Mucosa of stomach (tissue), 1 donor: Measurements from ENCODE around the gene OR9G4.

Experiments used
- H3K27me3 ChIP-seq: one replicate; pipeline ENCODE4 v1.7.0; 2013; ENCODE audit warnings: mild to moderate bottlenecking, low read length; ENCODE audit not compliant: control insufficient read depth, insufficient read depth
- H3K36me3 ChIP-seq: one replicate; pipeline ENCODE4 v1.7.0; 2013; ENCODE audit warnings: low read length; ENCODE audit not compliant: control insufficient read depth, insufficient read depth
- H3K4me1 ChIP-seq: one replicate; pipeline ENCODE4 v1.7.0; 2013; ENCODE audit warnings: mild to moderate bottlenecking, low read length; ENCODE audit not compliant: control insufficient read depth, insufficient read depth
- H3K4me3 ChIP-seq: one replicate; pipeline ENCODE4 v1.7.0; 2013; ENCODE audit warnings: low read length
- H3K9ac ChIP-seq: one replicate; pipeline ENCODE4 v1.7.0; 2013; ENCODE audit warnings: mild to moderate bottlenecking, low read length, moderate library complexity
- H3K9me3 ChIP-seq: one replicate; pipeline ENCODE4 v1.7.0; 2013; ENCODE audit warnings: mild to moderate bottlenecking, low read length, moderate library complexity; ENCODE audit not compliant: control insufficient read depth
- donor health status: Pancreatic carcinoma.

OR9G4 gene

GRCh38 chr11:56748597-56748996 lies at the start of gene OR9G4:
TSS of gene OR9G4 (minus strand) at chr11:56748697. CDS start at chr11:56743766, 4,931 bp downstream.
- H3K27me3 ChIP-seq: no peaks in the 10 kb centered on the region
- H3K9ac ChIP-seq: no peak within 1 kb of the TSS
- H3K4me1 ChIP-seq: no peaks in the 10 kb centered on the region
- no peaks in the 10 kb centered on the region for H3K9me3 ChIP-seq
- H3K4me3 ChIP-seq: no peak within 1 kb of the TSS
- no peaks in the 10 kb centered on the region for H3K36me3 ChIP-seq

GRCh38 chr11:56783448-56784041 lies 35.0 kb upstream of the OR9G4 start:
- Histone ChIP-seq H3K9me3 (no peaks in the 10 kb centered on the region), H3K4me1 (no peaks in the 10 kb centered on the region), H3K36me3 (no peaks in the 10 kb centered on the region), H3K4me3 (no peak overlapping the region), H3K9ac (no peak overlapping the region), H3K27me3 (no peaks in the 10 kb centered on the region)

DNA sequence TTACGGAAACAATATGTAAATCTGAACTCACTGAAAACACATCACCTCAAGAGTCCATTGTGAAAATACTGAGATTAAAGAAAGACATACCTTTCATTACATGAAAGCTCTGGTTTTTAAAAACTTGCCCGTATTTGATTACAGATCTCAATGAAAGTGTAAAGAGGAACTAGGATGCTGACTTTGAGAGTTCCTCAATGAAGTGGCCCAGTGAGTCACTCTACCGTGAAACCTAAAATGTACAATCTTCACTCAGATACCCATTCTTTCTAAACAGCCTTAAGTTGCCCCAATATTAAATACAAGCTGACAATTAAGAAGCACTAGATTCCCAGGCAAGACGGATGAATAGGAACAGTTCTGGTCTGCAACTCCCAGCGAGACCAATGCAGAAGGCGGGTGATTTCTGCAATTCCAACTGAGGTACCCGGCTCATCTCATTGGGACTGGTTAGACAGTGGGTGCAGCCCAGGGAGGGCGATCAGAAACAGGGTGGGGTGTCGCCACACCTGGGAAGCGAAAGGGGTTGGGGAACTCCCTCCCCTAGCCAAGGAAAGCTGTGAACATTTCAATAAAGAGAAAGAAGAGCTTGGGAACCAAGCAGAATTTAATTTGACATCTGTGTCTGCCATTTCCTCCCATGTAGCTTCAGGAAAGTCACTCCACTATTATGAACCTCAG lies 33.8 kb upstream of the OR9G4 start:
- no peak overlapping the region for H3K9ac ChIP-seq
- no peaks in the 10 kb centered on the region for H3K4me1 ChIP-seq
- H3K36me3 ChIP-seq: no peaks in the 10 kb centered on the region
- H3K27me3 ChIP-seq: no peaks in the 10 kb centered on the region
- no peak overlapping the region for H3K4me3 ChIP-seq
- H3K9me3 ChIP-seq: no peaks in the 10 kb centered on the region

DNA sequence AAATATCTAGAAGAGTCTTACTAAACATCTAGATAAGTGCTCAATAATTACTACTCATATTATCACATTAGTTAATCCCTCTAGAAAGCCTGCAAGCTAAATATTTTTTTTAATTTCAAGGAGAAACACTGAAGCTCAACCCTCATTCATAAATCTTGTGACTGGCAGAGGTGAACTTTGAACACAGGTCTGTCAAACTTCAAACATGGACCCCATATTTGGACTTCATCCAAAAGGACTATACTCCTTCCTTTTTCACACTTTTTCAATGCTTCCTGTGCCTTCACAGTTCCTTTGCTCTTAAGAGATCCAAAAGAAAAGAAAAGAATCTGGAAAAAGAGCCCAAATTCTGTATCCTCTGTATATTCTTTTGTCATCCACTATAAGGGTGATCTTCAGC lies 28.3 kb upstream of the OR9G4 start:
- Histone ChIP-seq H3K4me3 (no peak overlapping the region), H3K27me3 (no peaks in the 10 kb centered on the region), H3K4me1 (no peaks in the 10 kb centered on the region), H3K9me3 (no peaks in the 10 kb centered on the region), H3K36me3 (no peaks in the 10 kb centered on the region), H3K9ac (no peak overlapping the region)

DNA sequence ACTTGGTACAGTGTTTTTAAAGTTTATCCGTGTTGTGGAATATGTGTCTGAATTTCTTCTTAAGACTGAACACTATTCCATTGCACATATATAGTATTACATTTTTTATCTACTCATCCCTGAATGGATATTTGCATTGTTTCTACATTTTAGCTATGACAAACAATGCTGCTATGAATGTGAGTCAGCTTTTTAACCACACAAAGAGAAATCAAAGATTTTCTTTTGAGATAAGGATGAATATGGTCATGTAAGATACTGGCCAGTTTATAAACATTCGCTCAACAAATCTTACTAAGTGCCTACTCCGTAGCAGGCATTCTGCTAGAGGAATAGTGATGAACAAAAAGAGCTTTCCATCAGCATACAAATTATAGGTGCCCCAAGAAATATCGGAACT lies 16.5 kb upstream of the OR9G4 start:
- Histone ChIP-seq H3K27me3 (no peaks in the 10 kb centered on the region), H3K9ac (no peak overlapping the region), H3K4me1 (no peaks in the 10 kb centered on the region), H3K9me3 (no peaks in the 10 kb centered on the region), H3K4me3 (no peak overlapping the region), H3K36me3 (no peaks in the 10 kb centered on the region)

- no peak overlapping the region for H3K4me3 ChIP-seq
- H3K9ac ChIP-seq: no peak overlapping the region
- no peaks in the 10 kb centered on the region for H3K27me3 ChIP-seq
- no peaks in the 10 kb centered on the region for H3K9me3 ChIP-seq
- no peaks in the 10 kb centered on the region for H3K4me1 ChIP-seq
- no peaks in the 10 kb centered on the region for H3K36me3 ChIP-seq
Observed at GRCh38 chr11:56751480-56751879, 3.0 kb upstream of the OR9G4 start.

DNA sequence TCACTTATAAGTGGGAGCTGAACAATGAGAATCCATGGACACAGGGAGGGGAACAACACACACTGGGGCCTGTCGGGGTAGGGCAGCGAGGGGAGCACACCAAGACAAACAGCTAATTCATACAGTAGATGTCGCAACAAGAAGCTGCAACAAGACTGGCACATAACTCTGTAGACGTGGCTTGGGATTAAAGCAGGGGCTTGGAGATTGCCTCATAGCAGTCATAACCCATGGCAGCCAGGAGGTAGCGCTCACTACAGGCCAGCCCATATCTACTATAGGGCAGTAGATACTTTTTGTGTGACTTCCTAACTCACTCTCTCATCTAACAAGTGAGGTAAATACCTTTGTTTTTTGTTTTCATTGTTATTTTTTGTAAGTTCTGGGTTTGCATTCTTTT lies 1.7 kb upstream of the OR9G4 start:
- no peaks in the 10 kb centered on the region for H3K27me3 ChIP-seq
- no peaks in the 10 kb centered on the region for H3K4me1 ChIP-seq
- H3K9ac ChIP-seq: no peak overlapping the region
- H3K4me3 ChIP-seq: no peak overlapping the region
- H3K36me3 ChIP-seq: no peaks in the 10 kb centered on the region
- no peaks in the 10 kb centered on the region for H3K9me3 ChIP-seq

- Histone ChIP-seq H3K27me3 (no peaks in the 10 kb centered on the region), H3K9ac (no peak overlapping the region), H3K36me3 (no peaks in the 10 kb centered on the region), H3K9me3 (no peaks in the 10 kb centered on the region), H3K4me1 (no peaks in the 10 kb centered on the region), H3K4me3 (no peak overlapping the region)
Observed at GRCh38 chr11:56740886-56741285, 7.6 kb downstream of the OR9G4 start.

GRCh38 chr11:56740107-56740506 lies 8.4 kb downstream of the OR9G4 start:
- Histone ChIP-seq H3K9me3 (no peaks in the 10 kb centered on the region), H3K27me3 (no peaks in the 10 kb centered on the region), H3K4me1 (no peaks in the 10 kb centered on the region), H3K9ac (no peak overlapping the region), H3K36me3 (no peaks in the 10 kb centered on the region), H3K4me3 (no peak overlapping the region)

GRCh38 chr11:56720513-56720912 lies 28.0 kb downstream of the OR9G4 start:
- Histone ChIP-seq H3K27me3 (no peaks in the 10 kb centered on the region), H3K9me3 (no peaks in the 10 kb centered on the region), H3K4me3 (no peak overlapping the region), H3K9ac (no peak overlapping the region), H3K4me1 (no peaks in the 10 kb centered on the region), H3K36me3 (no peaks in the 10 kb centered on the region)

GRCh38 chr11:56716379-56716854 lies 32.1 kb downstream of the OR9G4 start:
- H3K9me3 ChIP-seq: no peaks in the 10 kb centered on the region
- no peaks in the 10 kb centered on the region for H3K4me1 ChIP-seq
- no peaks in the 10 kb centered on the region for H3K36me3 ChIP-seq
- H3K9ac ChIP-seq: no peak overlapping the region
- H3K27me3 ChIP-seq: no peaks in the 10 kb centered on the region
- no peak overlapping the region for H3K4me3 ChIP-seq

DNA sequence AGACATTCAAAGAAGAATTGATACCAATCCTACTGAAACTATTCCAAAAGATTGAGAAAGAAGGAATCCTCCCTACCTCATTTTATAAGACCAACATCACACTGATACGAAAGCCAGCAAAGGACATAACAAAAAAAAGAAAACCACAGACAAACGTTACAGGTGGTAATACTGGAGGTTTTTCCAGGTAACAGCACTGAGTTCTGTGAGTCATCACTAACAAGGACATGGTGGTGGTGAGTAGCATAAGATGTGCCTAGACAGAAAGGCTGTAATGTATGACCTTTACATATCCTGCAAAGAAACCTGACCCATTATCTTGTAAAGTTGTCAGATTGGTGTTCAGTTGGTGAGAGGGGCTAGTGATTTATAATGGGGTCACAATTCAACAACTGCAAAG lies 34.3 kb downstream of the OR9G4 start:
- Histone ChIP-seq H3K9me3 (no peaks in the 10 kb centered on the region), H3K36me3 (no peaks in the 10 kb centered on the region), H3K4me1 (no peaks in the 10 kb centered on the region), H3K4me3 (no peak overlapping the region), H3K9ac (no peak overlapping the region), H3K27me3 (no peaks in the 10 kb centered on the region)
